Neural progenitor cell (in vitro differentiated cells): ENCODE data around the gene GPR107.

ENCODE experiments used
- EZH2phosphoT487 ChIP-seq: fragments of 200-600 bp; sonication (generic); IDR thresholded peaks from 2 replicates; pipeline ENCODE4 v1.6.1; 2017; ENCODE audit warnings: antibody characterized with exemption
- TF ChIP-seq, protein P1 (sequence below): fragments of 200-600 bp; sonication (generic); IDR thresholded peaks from 2 replicates; pipeline ENCODE4 v1.5.1; 2017; ENCODE audit warnings: antibody characterized with exemption, mild to moderate bottlenecking

DNA sequence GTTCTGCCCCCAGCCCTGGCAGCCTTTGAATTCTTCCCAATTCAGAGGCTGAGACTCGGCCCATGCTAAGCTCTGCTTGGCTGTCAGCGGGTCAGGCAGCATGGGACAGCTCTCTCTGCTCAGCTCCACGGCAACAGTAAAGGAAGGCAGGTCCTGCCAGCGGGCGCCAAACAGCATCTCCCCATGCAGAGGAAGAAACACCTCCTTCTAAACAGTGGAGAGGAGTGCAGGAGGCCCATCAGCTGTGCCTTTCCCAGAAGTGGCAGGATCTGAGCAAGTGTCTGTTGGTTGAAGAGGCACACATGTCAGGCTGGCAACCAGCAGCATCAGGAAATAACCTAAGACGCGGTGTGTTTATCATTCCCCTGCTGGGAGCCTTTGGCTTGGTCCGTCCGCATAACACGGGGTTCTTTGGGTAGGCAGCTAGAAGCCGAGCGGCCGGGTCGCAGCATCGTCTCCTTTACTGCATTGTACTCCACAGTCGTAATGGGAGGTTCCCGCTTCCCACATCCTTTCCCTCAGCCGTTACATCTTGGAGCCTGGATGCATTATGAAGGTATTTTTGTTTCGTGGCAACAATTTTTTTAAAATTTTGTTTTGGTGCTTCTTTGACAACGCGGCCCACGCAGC, 75.8 kb downstream of the GPR107 start:
- TF ChIP-seq, protein P1, sequence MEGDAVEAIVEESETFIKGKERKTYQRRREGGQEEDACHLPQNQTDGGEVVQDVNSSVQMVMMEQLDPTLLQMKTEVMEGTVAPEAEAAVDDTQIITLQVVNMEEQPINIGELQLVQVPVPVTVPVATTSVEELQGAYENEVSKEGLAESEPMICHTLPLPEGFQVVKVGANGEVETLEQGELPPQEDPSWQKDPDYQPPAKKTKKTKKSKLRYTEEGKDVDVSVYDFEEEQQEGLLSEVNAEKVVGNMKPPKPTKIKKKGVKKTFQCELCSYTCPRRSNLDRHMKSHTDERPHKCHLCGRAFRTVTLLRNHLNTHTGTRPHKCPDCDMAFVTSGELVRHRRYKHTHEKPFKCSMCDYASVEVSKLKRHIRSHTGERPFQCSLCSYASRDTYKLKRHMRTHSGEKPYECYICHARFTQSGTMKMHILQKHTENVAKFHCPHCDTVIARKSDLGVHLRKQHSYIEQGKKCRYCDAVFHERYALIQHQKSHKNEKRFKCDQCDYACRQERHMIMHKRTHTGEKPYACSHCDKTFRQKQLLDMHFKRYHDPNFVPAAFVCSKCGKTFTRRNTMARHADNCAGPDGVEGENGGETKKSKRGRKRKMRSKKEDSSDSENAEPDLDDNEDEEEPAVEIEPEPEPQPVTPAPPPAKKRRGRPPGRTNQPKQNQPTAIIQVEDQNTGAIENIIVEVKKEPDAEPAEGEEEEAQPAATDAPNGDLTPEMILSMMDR = no peak
- TF ChIP-seq EZH2phosphoT487 = no peak
